MM.1S (cell line): ENCODE data around the gene NSUN7.

Experiments used
- DNase-seq: peaks from one replicate; pipeline ENCODE4 v3.0.0-alpha.2; 2015
- H2AFZ ChIP-seq: fragments of 300-600 bp; sonication (generic); 2 replicates; pipeline ENCODE4 v1.6.0; 2016; ENCODE audit warnings: antibody characterized with exemption, low read length
- H3F3A ChIP-seq: fragments of 300-600 bp; sonication (generic); 2 replicates; pipeline ENCODE4 v1.6.1; 2016; ENCODE audit warnings: mild to moderate bottlenecking, antibody characterized with exemption, low read length, moderate library complexity, mixed read lengths; ENCODE audit not compliant: insufficient read depth
- H3K27ac ChIP-seq: fragments of 300-600 bp; sonication (generic); 2 replicates; pipeline ENCODE4 v1.5.1; 2016; ENCODE audit warnings: mild to moderate bottlenecking, low read length
- H3K27me3 ChIP-seq: fragments of 300-600 bp; sonication (generic); replicated peaks from 2 replicates; pipeline ENCODE4 v1.6.0; 2016; ENCODE audit warnings: low read length; ENCODE audit not compliant: insufficient read depth
- H3K36me3 ChIP-seq: fragments of 300-600 bp; sonication (generic); replicated peaks from 2 replicates; pipeline ENCODE4 v1.6.1; 2016; ENCODE audit warnings: mild to moderate bottlenecking, low read length, mixed read lengths; ENCODE audit not compliant: insufficient read depth
- H3K4me1 ChIP-seq: fragments of 300-600 bp; sonication (generic); 2 replicates; pipeline ENCODE4 v1.6.1; 2016; ENCODE audit warnings: low read length, mixed read lengths
- H3K4me2 ChIP-seq: fragments of 300-600 bp; sonication (generic); 2 replicates; pipeline ENCODE4 v1.6.0; 2016; ENCODE audit warnings: low read depth, low read length
- H3K4me3 ChIP-seq: fragments of 300-600 bp; sonication (generic); 2 replicates; pipeline ENCODE4 v1.5.1; 2016; ENCODE audit warnings: low read length, mixed read lengths
- H3K79me2 ChIP-seq: fragments of 300-600 bp; sonication (generic); 2 replicates; pipeline ENCODE4 v1.6.1; 2016; ENCODE audit warnings: mixed run types, low read length, mixed read lengths
- H3K9ac ChIP-seq: fragments of 300-600 bp; sonication (generic); 2 replicates; pipeline ENCODE4 v1.6.1; 2016; ENCODE audit warnings: low read length, mixed read lengths
- H3K9me2 ChIP-seq: fragments of 300-600 bp; sonication (generic); replicated peaks from 2 replicates; pipeline ENCODE4 v1.6.1; 2016; ENCODE audit warnings: mild to moderate bottlenecking, low read length, mixed read lengths; ENCODE audit not compliant: insufficient read depth
- H3K9me3 ChIP-seq: fragments of 300-600 bp; sonication (generic); replicated peaks from 2 replicates; pipeline ENCODE4 v1.6.1; 2016; ENCODE audit warnings: mild to moderate bottlenecking, low read length, mixed read lengths; ENCODE audit not compliant: insufficient read depth
- H4K20me1 ChIP-seq: fragments of 300-600 bp; sonication (generic); 2 replicates; pipeline ENCODE4 v1.6.1; 2016; ENCODE audit warnings: mild to moderate bottlenecking, low read length, moderate library complexity, mixed read lengths; ENCODE audit not compliant: insufficient read depth
- CTCF ChIP-seq: fragments of 300-600 bp; sonication (generic); IDR thresholded peaks from 2 replicates; pipeline ENCODE4 v1.5.1; 2016; ENCODE audit warnings: antibody characterized with exemption, low read length, mixed read lengths
- EZH2 ChIP-seq: fragments of 300-600 bp; sonication (generic); optimal IDR thresholded peaks from 2 replicates; pipeline ENCODE3; 2017; ENCODE audit warnings: low read depth, mild to moderate bottlenecking, antibody characterized with exemption, low read length, mixed read lengths
- EZH2phosphoT487 ChIP-seq: fragments of 300-600 bp; sonication (generic); IDR thresholded peaks from 2 replicates; pipeline ENCODE4 v1.6.1; 2018; ENCODE audit warnings: antibody characterized with exemption, low read length

NSUN7 gene

GRCh38 chr4:40723728-40724127 is 26.0 kb upstream of the NSUN7 start:
- Histone ChIP-seq H3K79me2 (no peaks in the 10 kb centered on the region), H3K4me3 (no peak overlapping the region), H3K9me2 (no peaks in the 10 kb centered on the region), H3K9me3 (no peaks in the 10 kb centered on the region), H3K9ac (no peak overlapping the region), H3F3A (no peaks in the 10 kb centered on the region), H2AFZ (no peak overlapping the region), H3K27me3 (no peaks in the 10 kb centered on the region), H4K20me1 (no peaks in the 10 kb centered on the region), H3K4me1 (peaks cover 2% of the 10 kb centered on the region), H3K36me3 (no peaks in the 10 kb centered on the region), H3K27ac (no peak overlapping the region), H3K4me2 (no peak overlapping the region)
- TF ChIP-seq EZH2 = no peak
- TF ChIP-seq CTCF = no peak
- no peak for TF ChIP-seq EZH2phosphoT487
- DNase-seq = no peak

GRCh38 chr4:40728333-40728732 is 21.4 kb upstream of the NSUN7 start:
- Histone ChIP-seq H3K36me3 (no peaks in the 10 kb centered on the region), H3K9me3 (no peaks in the 10 kb centered on the region), H4K20me1 (no peaks in the 10 kb centered on the region), H3K4me3 (no peak overlapping the region), H3F3A (no peaks in the 10 kb centered on the region), H3K9ac (no peak overlapping the region), H3K4me2 (no peak overlapping the region), H2AFZ (no peak overlapping the region), H3K4me1 (no peaks in the 10 kb centered on the region), H3K27me3 (no peaks in the 10 kb centered on the region), H3K27ac (no peak overlapping the region), H3K79me2 (no peaks in the 10 kb centered on the region), H3K9me2 (no peaks in the 10 kb centered on the region)
- no peak for DNase-seq
- TF ChIP-seq EZH2phosphoT487 = no peak
- TF ChIP-seq EZH2 = no peak
- TF ChIP-seq CTCF = no peak

- Histone ChIP-seq H3K4me2 (no peak overlapping the region), H3K9ac (no peak overlapping the region), H3K4me3 (no peak overlapping the region), H3K4me1 (no peaks in the 10 kb centered on the region), H3K9me2 (no peaks in the 10 kb centered on the region), H2AFZ (no peak overlapping the region), H3K27ac (no peak overlapping the region), H3K27me3 (no peaks in the 10 kb centered on the region), H3K36me3 (no peaks in the 10 kb centered on the region), H3F3A (no peaks in the 10 kb centered on the region), H4K20me1 (no peaks in the 10 kb centered on the region), H3K9me3 (no peaks in the 10 kb centered on the region), H3K79me2 (no peaks in the 10 kb centered on the region)
- DNase-seq = no peak
- TF ChIP-seq EZH2phosphoT487 = no peak
- no peak for TF ChIP-seq EZH2
- no peak for TF ChIP-seq CTCF
Measured at GRCh38 chr4:40729555-40729954, 20.2 kb upstream of the NSUN7 start.
